GM12878 (cell line): ENCODE measurements around the gene FHIP2A. TPM values are rescaled to one million over a fixed set of nuclear protein-coding genes. Genes with fewer than 3 reads are reported as not detected.

Experiments used
- ATAC-seq: fragments of 200-7000 bp; cut with Tn5 transposase; 3 replicates; pipeline ENCODE4 v1.9.1; 2020; ENCODE audit warnings: mild to moderate bottlenecking, moderate library complexity
- BruUV-seq: library from RNA; stranded (reverse); fragments of 400-500 nt; replicated peaks from 2 replicates; lab custom pipeline; 2021; lab: Mats Ljungman, UMichigan
- CTCF ChIA-PET: fragments of 300-600 bp; sonication (Branson Sonifier 250); formaldehyde crosslinking; extraction: SDS; loops from one replicate; lab custom pipeline; 2021; ENCODE audit warnings: inconsistent platforms; lab: Yijun Ruan, JAX
- POLR2A ChIA-PET: fragments of 350-600 bp; formaldehyde crosslinking; extraction: SDS; loops from one replicate; lab custom pipeline; 2021; ENCODE audit warnings: inconsistent platforms; lab: Charles Lee
- RAD21 ChIA-PET: fragments of 300-600 bp; sonication (Branson Sonifier 250); formaldehyde crosslinking; loops from one replicate; lab custom pipeline; 2023; ENCODE audit warnings: antibody characterized with exemption; ENCODE audit not compliant: unreplicated experiment; lab: Charles Lee
- SMC1A ChIA-PET: fragments of 300-600 bp; sonication (Branson Sonifier 250); formaldehyde crosslinking; loops from one replicate; lab custom pipeline; 2023; ENCODE audit not compliant: unreplicated experiment, uncharacterized antibody; lab: Charles Lee
- DNase-seq: peaks from one replicate; pipeline ENCODE4 v3.0.0-alpha.2; 2011; ENCODE audit warnings: low read depth, low spot score
- FAIRE-seq: peaks from 3 replicates; lab custom pipeline; 2011; peaks lifted over from hg19 to GRCh38; lab: Jason Lieb, UNC
- H2AFZ ChIP-seq: 2 replicates; pipeline ENCODE4 v1.6.0; 2011; ENCODE audit warnings: low read depth, low read length, control low read depth; ENCODE audit not compliant: control insufficient read depth
- H3K27ac ChIP-seq: 2 replicates; pipeline ENCODE4 v1.5.1; 2011; ENCODE audit warnings: control low read depth; ENCODE audit not compliant: control insufficient read depth, insufficient read depth
- H3K27me3 ChIP-seq, 2 experiments: replicated peaks in 1 of 2; 2 replicates each; pipeline versions ENCODE4 v1.6.0 to v1.6.1; 2011; ENCODE audit warnings: low read length in 1 of 2; ENCODE audit not compliant: control insufficient read depth in 2 of 2, insufficient read depth in 2 of 2
- H3K36me3 ChIP-seq, 2 experiments: 2 replicates each; pipeline ENCODE4 v1.5.1; 2011; ENCODE audit warnings: low read length in 1 of 2; ENCODE audit not compliant: control insufficient read depth in 2 of 2, insufficient read depth in 2 of 2
- H3K4me1 ChIP-seq: 2 replicates; pipeline ENCODE4 v1.6.1; 2011; ENCODE audit warnings: mild to moderate bottlenecking, low read length, moderate library complexity, mixed read lengths; ENCODE audit not compliant: control insufficient read depth, insufficient read depth
- H3K4me2 ChIP-seq: 2 replicates; pipeline ENCODE4 v1.6.0; 2011; ENCODE audit warnings: control low read depth; ENCODE audit not compliant: control insufficient read depth, insufficient read depth
- H3K4me3 ChIP-seq: fragments of 200-600 bp; sonication (generic); 2 replicates; pipeline ENCODE4 v1.5.1; 2016
- H3K79me2 ChIP-seq: 2 replicates; pipeline ENCODE4 v1.6.0; 2011; ENCODE audit warnings: low read length; ENCODE audit not compliant: control insufficient read depth, insufficient read depth
- H3K9ac ChIP-seq: 2 replicates; pipeline ENCODE4 v1.8.0; 2011; ENCODE audit warnings: low read length, control low read depth, mixed read lengths; ENCODE audit not compliant: control insufficient read depth, insufficient read depth
- H3K9me3 ChIP-seq: replicated peaks from 3 replicates; pipeline ENCODE4 v1.5.1; 2011; ENCODE audit warnings: mild to moderate bottlenecking, low read length; ENCODE audit not compliant: control insufficient read depth, insufficient read depth
- H4K20me1 ChIP-seq: 2 replicates; pipeline ENCODE4 v1.6.0; 2011; ENCODE audit not compliant: control insufficient read depth, insufficient read depth
- CBFB ChIP-seq: IDR thresholded peaks from 2 replicates; pipeline ENCODE4 v1.6.1; 2016; ENCODE audit warnings: antibody characterized with exemption, low read depth
- CHD1 ChIP-seq: IDR thresholded peaks from 2 replicates; pipeline ENCODE4 v1.6.1; 2012; ENCODE audit warnings: low read depth, low read length, improper control_type of control experiment
- CTCF ChIP-seq, 3 experiments: IDR thresholded peaks in 2 of 3; conservative IDR thresholded peaks in 1 of 3; 2 replicates each; pipeline ENCODE4 v1.5.1; 2011; ENCODE audit warnings: low read depth in 3 of 3, low read length in 3 of 3, mild to moderate bottlenecking in 3 of 3, control low read depth in 2 of 3, moderate library complexity in 2 of 3, inconsistent platforms in 1 of 3, mixed read lengths in 1 of 3; ENCODE audit not compliant: control insufficient read depth in 2 of 3, insufficient read depth in 1 of 3; ENCODE audit errors: extremely low read depth in 1 of 3
- EZH2 ChIP-seq: IDR thresholded peaks from 2 replicates; pipeline ENCODE4 v1.6.1; 2012; ENCODE audit warnings: low read depth, mild to moderate bottlenecking, control low read depth, inconsistent platforms, low read length, borderline replicate concordance; ENCODE audit not compliant: control insufficient read depth
- JUND ChIP-seq: IDR thresholded peaks from 2 replicates; pipeline ENCODE4 v1.6.1; 2012; ENCODE audit warnings: low read depth, mild to moderate bottlenecking, low read length, improper control_type of control experiment, moderate library complexity
- MEF2B ChIP-seq: fragments of 450-650 bp; IDR thresholded peaks from 2 replicates; pipeline ENCODE4 v1.6.1; 2018; ENCODE audit warnings: mild to moderate bottlenecking, moderate library complexity; ENCODE audit not compliant: partially characterized antibody, poor library complexity, severe bottlenecking
- NFXL1 ChIP-seq: fragments of 450-650 bp; IDR thresholded peaks from 2 replicates; pipeline ENCODE4 v1.6.1; 2017; ENCODE audit warnings: antibody characterized with exemption, mild to moderate bottlenecking, borderline replicate concordance
- RAD21 ChIP-seq: IDR thresholded peaks from 2 replicates; pipeline ENCODE4 v1.6.1; 2011; ENCODE audit warnings: mild to moderate bottlenecking, low read depth, low read length, moderate library complexity; ENCODE audit not compliant: insufficient read depth
- SMAD1 ChIP-seq: fragments of 450-650 bp; IDR thresholded peaks from 2 replicates; pipeline ENCODE4 v1.6.1; 2018; ENCODE audit warnings: mild to moderate bottlenecking, low read depth; ENCODE audit not compliant: partially characterized antibody
- SREBF1 ChIP-seq: IDR thresholded peaks from 2 replicates; pipeline ENCODE4 v1.6.1; 2012; ENCODE audit warnings: mild to moderate bottlenecking, low read length
- SUPT20H ChIP-seq: IDR thresholded peaks from 2 replicates; pipeline ENCODE4 v1.6.1; 2011; ENCODE audit warnings: low read depth, mild to moderate bottlenecking, low read length, moderate library complexity, borderline replicate concordance; ENCODE audit not compliant: control insufficient read depth
- TCF7 ChIP-seq: IDR thresholded peaks from 2 replicates; pipeline ENCODE4 v1.6.1; 2014; ENCODE audit warnings: antibody characterized with exemption, borderline replicate concordance
- ZBTB11 ChIP-seq: fragments of 450-650 bp; formaldehyde crosslinking; IDR thresholded peaks from 2 replicates; pipeline ENCODE4 v1.5.0; 2022; ENCODE audit warnings: mild to moderate bottlenecking, missing genetic modification characterization
- WGBS: methylation state at CpG from one replicate; pipeline ENCODE4 v1.1.6; 2016; ENCODE audit warnings: low lambda C conversion rate; ENCODE audit not compliant: insufficient replicate concordance, insufficient coverage; ENCODE audit errors: missing lambda C conversion rate; 5-methylcytosine and 5-hydroxymethylcytosine counted together
- in situ Hi-C: fragments of 300-500 bp; cut with MboI; formaldehyde crosslinking; loops from 9 replicates; pipeline ENCODE4 v1.14.3; 2018; ENCODE audit warnings: mixed read lengths
- intact Hi-C: fragments of 100-400 bp; cut with micrococcal nuclease; formaldehyde crosslinking; loops from one replicate; pipeline ENCODE4 v1.14.2; 2022; ENCODE audit not compliant: unreplicated experiment
- polyA plus RNA-seq, 11 experiments: library from polyadenylated mRNA; depleted of rRNA in 4 of 11; unstranded in 6 of 11; stranded (reverse) in 5 of 11; fragments of >200 nt; fragmentation: Nextera tagmentation in 4 of 11; fragmentation: Illumina TruSeq in 1 of 11; extraction: Ambion mirVana in 4 of 11; extraction: Trizol in 1 of 11; gene quantifications; 1 replicate in 1 of 11; 2 replicates in 10 of 11; pipeline versions ENCODE4 v1.2.1 to v1.2.3, GENCODE V29; 2011 to 2016; ENCODE audit warnings: inconsistent platforms in 2 of 11, missing spikeins in 2 of 11, low read depth in 1 of 11
- total RNA-seq, 4 experiments: library from RNA; depleted of rRNA in 3 of 4; stranded (reverse); fragments of >200 nt in 3 of 4; fragmentation: Illumina TruSeq in 1 of 4; extraction: Trizol in 1 of 4; gene quantifications; 2 replicates each; pipeline versions ENCODE4 v1.2.1 to v1.2.3, GENCODE V29; 2013 to 2021
- TF ChIP-seq, protein P1 (sequence below): fragments of 450-650 bp; formaldehyde crosslinking; IDR thresholded peaks from 2 replicates; pipeline ENCODE4 v1.4.0; 2022; ENCODE audit warnings: mild to moderate bottlenecking, moderate library complexity

Gene FHIP2A
- total and polyA plus RNA-seq, 10 of the 15 experiments (the other 5 are each of a cell fraction or from before 2014, with no cell fraction given) = 6.8 to 30.4 (median 17.0) TPM

GRCh38 chr10:114859222-114859621 is 37.6 kb downstream of the FHIP2A start:
- no peak overlapping the region for H3K27ac ChIP-seq
- intact Hi-C loops = no loop called here
- ChIA-PET RAD21 (no interaction called here), POLR2A (no interaction called here), SMC1A (interaction anchor here (1.6 kb wide), 1 partner anchor 14 kb away, joined by 3 read pairs; no protein-coding TSS in a partner anchor), CTCF (no interaction called here)
- H4K20me1 ChIP-seq = no peaks in the 10 kb centered on the region
- TF ChIP-seq JUND (no peak), NFXL1 (no peak), TCF7 (no peak), ZBTB11 (CRISPR knock-in tag) (no peak), CBFB (no peak), SMAD1 (no peak), MEF2B (no peak), RAD21 (no peak), CTCF (IDR thresholded peaks at IDR 0.05 in 2 of 3, conservative IDR thresholded peaks at IDR 0.05 in 1 of 3; ENCODE audit: control insufficient read depth in 2 of 3, extremely low read depth in 1 of 3, insufficient read depth in 1 of 3, low read depth in 3 of 3, low read length in 3 of 3) (no peak), EZH2 (no peak), CHD1 (no peak), SUPT20H (no peak), SREBF1 (no peak)
- TF ChIP-seq, protein P1, sequence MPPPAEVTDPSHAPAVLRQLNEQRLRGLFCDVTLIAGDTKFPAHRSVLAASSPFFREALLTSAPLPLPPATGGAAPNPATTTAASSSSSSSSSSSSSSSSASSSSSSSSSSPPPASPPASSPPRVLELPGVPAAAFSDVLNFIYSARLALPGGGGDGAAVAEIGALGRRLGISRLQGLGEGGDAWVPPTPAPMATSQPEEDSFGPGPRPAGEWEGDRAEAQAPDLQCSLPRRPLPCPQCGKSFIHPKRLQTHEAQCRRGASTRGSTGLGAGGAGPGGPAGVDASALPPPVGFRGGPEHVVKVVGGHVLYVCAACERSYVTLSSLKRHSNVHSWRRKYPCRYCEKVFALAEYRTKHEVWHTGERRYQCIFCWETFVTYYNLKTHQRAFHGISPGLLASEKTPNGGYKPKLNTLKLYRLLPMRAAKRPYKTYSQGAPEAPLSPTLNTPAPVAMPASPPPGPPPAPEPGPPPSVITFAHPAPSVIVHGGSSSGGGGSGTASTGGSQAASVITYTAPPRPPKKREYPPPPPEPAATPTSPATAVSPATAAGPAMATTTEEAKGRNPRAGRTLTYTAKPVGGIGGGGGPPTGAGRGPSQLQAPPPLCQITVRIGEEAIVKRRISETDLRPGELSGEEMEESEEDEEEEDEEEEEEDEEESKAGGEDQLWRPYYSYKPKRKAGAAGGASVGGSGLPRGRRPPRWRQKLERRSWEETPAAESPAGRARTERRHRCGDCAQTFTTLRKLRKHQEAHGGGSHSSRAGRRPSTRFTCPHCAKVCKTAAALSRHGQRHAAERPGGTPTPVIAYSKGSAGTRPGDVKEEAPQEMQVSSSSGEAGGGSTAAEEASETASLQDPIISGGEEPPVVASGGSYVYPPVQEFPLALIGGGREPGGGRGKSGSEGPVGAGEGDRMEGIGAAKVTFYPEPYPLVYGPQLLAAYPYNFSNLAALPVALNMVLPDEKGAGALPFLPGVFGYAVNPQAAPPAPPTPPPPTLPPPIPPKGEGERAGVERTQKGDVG (CRISPR knock-in tag) = no peak
- H3K4me3 ChIP-seq = no peak overlapping the region
- H2AFZ ChIP-seq = no peak overlapping the region
- ATAC-seq = no peak
- no peaks in the 10 kb centered on the region for H3K79me2 ChIP-seq
- in situ Hi-C loops = no loop called here
- BruUV-seq = no TSS peak
- H3K27me3 ChIP-seq = no peaks in the 10 kb centered on the region
- FAIRE-seq = no peak
- peaks cover 4 to 31% of the 10 kb centered on the region in 2 experiments for H3K36me3 ChIP-seq
- H3K4me1 ChIP-seq = no peaks in the 10 kb centered on the region
- WGBS = 94% methylated on average over 7 of the region's 7 CpGs
- H3K9ac ChIP-seq = no peak overlapping the region
- H3K9me3 ChIP-seq = no peaks in the 10 kb centered on the region
- DNase-seq = no peak
- no peak overlapping the region for H3K4me2 ChIP-seq
